22Rv1 (cell line): Measurements from ENCODE around the gene SZT2.

Experiments used
- H3K27ac ChIP-seq: fragments of 450-650 bp; 2 replicates; pipeline ENCODE4 v1.5.1; 2017
- CTCF ChIP-seq: fragments of 450-650 bp; IDR thresholded peaks from 2 replicates; pipeline ENCODE4 v1.5.1; 2017; ENCODE audit warnings: mild to moderate bottlenecking
- ZFX ChIP-seq: fragments of 450-650 bp; IDR thresholded peaks from 2 replicates; pipeline ENCODE4 v1.6.1; 2017; ENCODE audit warnings: antibody characterized with exemption, borderline replicate concordance

SZT2 gene

GRCh38 chr1:43443197-43443946 lies 53.7 kb downstream of the SZT2 start:
- TF ChIP-seq ZFX (no peak), CTCF (no peak)
- no peak overlapping the region for H3K27ac ChIP-seq

- H3K27ac ChIP-seq: peak overlapping the region; percentile 15
- TF ChIP-seq CTCF: no peak
- TF ChIP-seq ZFX: no peak
These were observed 54.6 kb downstream of the SZT2 start for GRCh38 chr1:43444151-43444828.

DNA sequence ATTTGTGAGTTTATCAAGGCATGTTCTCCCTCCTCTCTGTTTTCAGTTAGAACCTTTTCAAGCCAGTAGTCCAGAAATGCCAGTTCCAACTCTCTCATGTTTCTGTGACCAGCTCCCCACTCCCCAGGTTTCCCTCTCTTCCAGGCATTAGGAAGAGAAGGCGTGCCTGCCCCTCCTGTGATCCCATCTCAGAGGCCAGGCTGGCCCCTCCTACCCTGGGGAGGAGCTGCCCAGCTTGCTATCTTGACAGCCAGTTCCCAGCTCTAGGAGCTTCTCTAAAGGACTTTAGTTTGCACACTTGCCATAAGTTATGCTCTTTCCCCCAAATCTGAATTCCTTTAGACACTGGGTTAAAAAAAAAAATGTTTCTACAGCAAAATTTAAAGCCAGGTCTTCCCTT lies 55.1 kb downstream of the SZT2 start:
- H3K27ac ChIP-seq: peak overlapping the region; percentile 15
- TF ChIP-seq CTCF: no peak
- no peak for TF ChIP-seq ZFX

- TF ChIP-seq ZFX (no peak), CTCF (no peak)
- H3K27ac ChIP-seq: peak overlapping the region; percentile 15; the same call in 1 of the 2 replicates
These were observed 56.1 kb downstream of the SZT2 start for GRCh38 chr1:43445606-43446387.

GRCh38 chr1:43446388-43446740 lies 56.7 kb downstream of the SZT2 start:
- TF ChIP-seq ZFX (no peak), CTCF (no peak)
- H3K27ac ChIP-seq: no peak overlapping the region

DNA sequence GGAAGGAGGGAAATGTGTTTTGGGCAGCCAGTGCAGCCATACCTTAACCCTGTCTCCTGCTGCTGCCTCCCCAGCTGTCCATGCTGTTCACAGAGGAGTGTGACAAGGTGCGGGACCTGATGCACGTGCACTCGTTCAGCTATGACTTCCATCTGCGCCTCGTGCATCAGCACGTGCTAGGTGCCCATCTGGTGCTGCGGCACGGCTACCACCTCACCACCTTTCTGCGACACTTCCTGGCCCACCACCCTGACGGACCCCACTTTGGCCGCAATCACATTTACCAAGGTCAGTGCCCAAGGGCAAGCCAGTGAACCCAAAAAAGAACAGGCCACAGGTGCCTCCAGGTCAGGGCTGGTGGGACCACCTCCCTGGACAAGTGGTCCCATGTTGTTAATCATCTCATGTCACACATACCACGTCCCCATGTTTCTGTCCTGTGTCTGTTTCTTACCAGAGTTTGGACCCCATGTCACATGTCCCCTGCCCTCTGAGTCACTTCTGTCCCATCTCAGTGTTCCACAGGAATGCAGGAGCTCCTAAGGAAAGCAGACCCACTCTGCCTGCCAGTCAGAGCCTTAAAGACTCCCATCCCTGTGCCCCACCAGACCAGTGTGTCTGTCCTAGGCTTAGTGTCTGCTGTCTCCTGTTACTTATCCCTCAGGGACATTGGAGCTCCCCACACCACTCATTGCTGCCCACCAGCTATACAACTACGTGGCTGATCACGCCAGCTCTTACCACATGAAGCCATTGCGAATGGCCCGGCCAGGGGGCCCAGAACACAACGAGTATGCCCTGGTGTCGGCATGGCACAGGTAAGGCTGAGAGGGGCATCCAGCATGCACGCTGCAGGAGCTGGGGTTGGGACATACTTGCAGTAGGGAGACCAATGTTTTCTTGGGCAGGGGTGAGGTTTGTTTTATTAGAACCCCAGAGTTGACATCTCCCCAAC lies 57.5 kb downstream of the SZT2 start:
- no peak overlapping the region for H3K27ac ChIP-seq
- TF ChIP-seq CTCF (no peak), ZFX (no peak)
